Measurements from ENCODE around the gene SLC22A31. TPM values are rescaled to one million over a fixed set of nuclear protein-coding genes. Genes with fewer than 3 reads are reported as not detected.

Gene SLC22A31
- total RNA-seq, 1 experiment from 2014 or later, result 8.4 TPM

- Histone ChIP-seq H2AFZ (ENCODE audit: low read length) (no peak overlapping the region), H3F3A (ENCODE audit: low read length, unreplicated experiment) (no peaks in the 10 kb centered on the region), H3K79me2 (ENCODE audit: low read length) (no peaks in the 10 kb centered on the region), H3K27me3 (ENCODE audit: low read length) (0 out of 2 replicates have a peak, but pooled peaks cover 4% of the 10 kb centered on the region), H3K9me2 (replicated peaks; ENCODE audit: low read length) (no peaks in the 10 kb centered on the region), H3K4me3 (ENCODE audit: low read length) (no peak overlapping the region), H3K9me3 (ENCODE audit: low read length) (no peaks in the 10 kb centered on the region), H3K36me3 (ENCODE audit: low read depth, low read length) (no peaks in the 10 kb centered on the region), H3K9ac (ENCODE audit: low read length) (no peak overlapping the region), H3K27ac (ENCODE audit: low read length) (no peak overlapping the region), H3K4me2 (ENCODE audit: low read length) (no peak overlapping the region), H3K4me1 (ENCODE audit: insufficient read depth, low read length) (no peaks in the 10 kb centered on the region), H4K20me1 (ENCODE audit: low read length) (no peaks in the 10 kb centered on the region)
- POLR2A ChIA-PET (ENCODE audit: unreplicated experiment), result no interaction called here
- DNase-seq, result no peak
- intact Hi-C loops (cut with micrococcal nuclease), result no loop called here
- no TSS peak for BruUV-seq (replicated peaks)
- no peak for ATAC-seq
- TF ChIP-seq CTCF (conservative IDR thresholded peaks at IDR 0.05; ENCODE audit: low read depth, low read length) (no peak), EZH2 (IDR thresholded peaks at IDR 0.05; ENCODE audit: low read length, unreplicated experiment) (no peak), EZH2phosphoT487 (IDR thresholded peaks at IDR 0.05; ENCODE audit: borderline replicate concordance, low read length) (no peak)
- CTCF ChIA-PET, result no interaction called here
Measured at GRCh38 chr16:89197033-89197632, 3.2 kb downstream of the SLC22A31 start.

GRCh38 chr16:89195521-89196171 is 4.7 kb downstream of the SLC22A31 start:
- CTCF ChIA-PET, result no interaction called here
- Histone ChIP-seq H3K27ac (ENCODE audit: low read length) (no peak overlapping the region), H3K36me3 (ENCODE audit: low read depth, low read length) (no peaks in the 10 kb centered on the region), H3K4me1 (ENCODE audit: insufficient read depth, low read length) (no peaks in the 10 kb centered on the region), H3K27me3 (ENCODE audit: low read length) (0 out of 2 replicates have a peak, but pooled peaks cover 2% of the 10 kb centered on the region), H3F3A (ENCODE audit: low read length, unreplicated experiment) (no peaks in the 10 kb centered on the region), H4K20me1 (ENCODE audit: low read length) (no peaks in the 10 kb centered on the region), H3K4me2 (ENCODE audit: low read length) (no peak overlapping the region), H3K79me2 (ENCODE audit: low read length) (no peaks in the 10 kb centered on the region), H3K9me2 (replicated peaks; ENCODE audit: low read length) (no peaks in the 10 kb centered on the region), H2AFZ (ENCODE audit: low read length) (no peak overlapping the region), H3K9me3 (ENCODE audit: low read length) (no peaks in the 10 kb centered on the region), H3K4me3 (ENCODE audit: low read length) (no peak overlapping the region), H3K9ac (ENCODE audit: low read length) (no peak overlapping the region)
- intact Hi-C loops (cut with micrococcal nuclease), result no loop called here
- POLR2A ChIA-PET (ENCODE audit: unreplicated experiment), result no interaction called here
- DNase-seq, result no peak
- no peak for ATAC-seq
- BruUV-seq (replicated peaks), result no TSS peak
- no peak for TF ChIP-seq EZH2phosphoT487 (IDR thresholded peaks at IDR 0.05; ENCODE audit: borderline replicate concordance, low read length)
- no peak for TF ChIP-seq EZH2 (IDR thresholded peaks at IDR 0.05; ENCODE audit: low read length, unreplicated experiment)
- TF ChIP-seq CTCF (conservative IDR thresholded peaks at IDR 0.05; ENCODE audit: low read depth, low read length), result no peak
